Rectal smooth muscle tissue (tissue), 1 donor: ENCODE results near the gene DNAJC9.

ENCODE experiments used
- H3K27ac ChIP-seq: one replicate; pipeline ENCODE4 v1.7.0; 2013; ENCODE audit warnings: low read depth, low read length, inconsistent platforms
- H3K27me3 ChIP-seq: one replicate; pipeline ENCODE4 v1.7.0; 2013; ENCODE audit warnings: low read length; ENCODE audit not compliant: control insufficient read depth, insufficient read depth
- H3K36me3 ChIP-seq: one replicate; pipeline ENCODE4 v1.7.0; 2013; ENCODE audit warnings: low read length; ENCODE audit not compliant: control insufficient read depth, insufficient read depth
- H3K4me1 ChIP-seq: one replicate; pipeline ENCODE4 v1.7.0; 2013; ENCODE audit warnings: low read length; ENCODE audit not compliant: control insufficient read depth, insufficient read depth
- H3K4me3 ChIP-seq: one replicate; pipeline ENCODE4 v1.7.0; 2013; ENCODE audit warnings: low read length
- H3K9ac ChIP-seq: one replicate; pipeline ENCODE4 v1.7.0; 2013; ENCODE audit warnings: low read length

DNAJC9 gene

DNA sequence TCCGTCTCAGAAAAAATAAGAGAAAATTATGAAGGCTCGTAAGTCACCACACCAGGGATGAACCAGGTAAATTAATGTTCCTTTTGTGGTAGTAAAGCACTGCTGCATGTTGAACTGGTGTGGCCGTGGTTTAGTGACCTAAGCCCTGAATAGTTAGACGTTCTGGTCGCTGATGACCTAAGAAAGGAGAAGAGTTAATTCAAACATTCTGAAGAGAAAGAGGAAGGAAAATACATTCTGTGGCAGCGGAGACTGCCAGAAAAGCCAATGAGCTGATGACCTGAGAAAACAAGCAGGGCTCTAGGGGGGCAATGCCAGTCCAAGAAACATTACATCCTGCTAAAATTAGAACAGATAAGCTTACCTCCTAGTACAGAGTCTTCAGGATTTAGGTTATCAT is 17.5 kb downstream of the DNAJC9 start:
- peaks cover 7% of the 10 kb centered on the region for H3K36me3 ChIP-seq
- H3K27ac ChIP-seq, result no peak overlapping the region
- no peaks in the 10 kb centered on the region for H3K27me3 ChIP-seq
- no peak overlapping the region for H3K9ac ChIP-seq
- no peaks in the 10 kb centered on the region for H3K4me1 ChIP-seq
- H3K4me3 ChIP-seq, result no peak overlapping the region

GRCh38 chr10:73228247-73228646 is 18.8 kb downstream of the DNAJC9 start:
- Histone ChIP-seq H3K4me1 (no peaks in the 10 kb centered on the region), H3K36me3 (peaks cover 7% of the 10 kb centered on the region), H3K4me3 (no peak overlapping the region), H3K27ac (no peak overlapping the region), H3K9ac (no peak overlapping the region), H3K27me3 (no peaks in the 10 kb centered on the region)

GRCh38 chr10:73226663-73227062 is 20.4 kb downstream of the DNAJC9 start:
- Histone ChIP-seq H3K4me1 (no peaks in the 10 kb centered on the region), H3K4me3 (no peak overlapping the region), H3K9ac (no peak overlapping the region), H3K27me3 (no peaks in the 10 kb centered on the region), H3K27ac (no peak overlapping the region), H3K36me3 (peaks cover 5% of the 10 kb centered on the region)

DNA sequence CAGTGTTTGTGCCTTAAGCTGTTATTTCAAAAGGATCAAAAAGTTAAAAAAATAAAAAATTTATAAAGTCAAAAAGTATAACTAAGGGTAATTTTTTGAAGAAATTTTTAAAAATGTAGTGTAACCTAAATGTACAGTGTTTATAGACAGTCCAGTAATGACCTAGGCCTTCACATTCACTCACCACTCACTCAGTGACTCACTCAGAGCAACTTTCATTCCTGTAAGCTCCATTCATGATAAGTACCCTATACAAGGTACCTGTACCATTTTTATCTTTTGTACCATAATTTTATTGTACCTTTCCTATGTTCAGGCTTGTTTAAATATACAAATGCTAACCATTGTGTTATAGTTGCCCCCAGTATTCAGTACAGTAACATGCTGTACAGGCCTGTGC is 21.5 kb downstream of the DNAJC9 start:
- H3K9ac ChIP-seq, result no peak overlapping the region
- H3K27ac ChIP-seq, result no peak overlapping the region
- no peak overlapping the region for H3K4me3 ChIP-seq
- no peaks in the 10 kb centered on the region for H3K27me3 ChIP-seq
- H3K36me3 ChIP-seq, result peaks cover 5% of the 10 kb centered on the region
- no peaks in the 10 kb centered on the region for H3K4me1 ChIP-seq

DNA sequence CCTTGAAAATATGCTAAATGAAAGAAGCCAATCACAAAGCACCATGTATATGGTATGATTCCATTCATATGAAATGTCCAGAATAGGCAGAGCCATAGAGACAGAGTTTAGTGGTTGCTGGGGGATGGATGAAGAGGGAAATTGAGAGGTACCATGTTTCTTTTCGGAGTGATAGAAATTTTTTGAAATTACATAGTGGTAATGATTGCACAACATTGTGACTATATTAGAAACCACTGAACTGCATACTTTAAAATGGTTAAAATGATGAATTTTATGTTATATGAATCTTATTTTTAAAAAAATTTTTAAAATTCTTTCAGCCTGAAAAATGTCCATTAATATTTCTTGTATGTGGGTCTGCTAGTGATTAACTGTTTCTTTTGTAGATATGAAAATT is 26.1 kb downstream of the DNAJC9 start:
- H3K4me1 ChIP-seq, result no peaks in the 10 kb centered on the region
- H3K27me3 ChIP-seq, result no peaks in the 10 kb centered on the region
- H3K36me3 ChIP-seq, result peaks cover 8% of the 10 kb centered on the region
- no peak overlapping the region for H3K27ac ChIP-seq
- no peak overlapping the region for H3K9ac ChIP-seq
- H3K4me3 ChIP-seq, result no peak overlapping the region

- Histone ChIP-seq H3K4me3 (no peak overlapping the region), H3K27me3 (no peaks in the 10 kb centered on the region), H3K27ac (no peak overlapping the region), H3K36me3 (peaks cover 8% of the 10 kb centered on the region), H3K4me1 (no peaks in the 10 kb centered on the region), H3K9ac (no peak overlapping the region)
Measured at GRCh38 chr10:73219384-73219783, 27.7 kb downstream of the DNAJC9 start.

DNA sequence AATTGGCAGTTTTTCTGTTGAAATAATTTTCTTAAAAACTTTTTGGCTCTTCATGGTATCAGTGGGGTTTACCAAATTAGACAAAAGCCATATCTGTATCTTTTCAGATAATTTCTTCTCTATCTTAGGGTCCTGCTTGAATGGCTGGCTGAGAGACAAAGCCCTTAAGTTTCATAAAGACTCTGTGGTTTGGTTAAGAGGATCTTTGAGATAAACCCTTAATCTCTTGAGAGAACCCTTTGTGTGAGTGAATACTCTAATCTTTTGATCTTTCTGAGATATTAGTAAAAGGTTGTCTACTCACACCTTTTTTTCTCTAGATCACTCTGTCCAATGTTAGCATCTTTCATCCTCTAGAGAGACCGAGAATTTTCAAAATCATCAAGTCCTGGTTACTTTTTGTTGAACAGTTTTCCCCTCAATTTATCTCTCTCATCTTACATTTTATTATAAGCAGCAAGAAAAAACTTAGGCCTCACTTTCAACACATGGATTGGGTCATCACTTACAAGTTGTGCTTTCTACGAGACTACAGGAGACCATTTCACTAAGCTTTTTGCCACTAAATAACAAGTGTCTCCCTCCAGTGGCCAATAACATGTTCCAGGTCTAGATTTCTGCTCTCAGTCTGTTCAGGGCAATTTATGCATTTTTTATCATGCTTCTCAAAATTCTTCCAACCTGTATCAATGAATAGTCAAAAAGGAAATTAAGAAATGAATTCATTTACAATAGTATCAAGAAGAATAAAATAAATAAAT is 28.4 kb downstream of the DNAJC9 start:
- Histone ChIP-seq H3K27ac (no peak overlapping the region), H3K4me1 (no peaks in the 10 kb centered on the region), H3K9ac (no peak overlapping the region), H3K4me3 (no peak overlapping the region), H3K36me3 (peaks cover 8% of the 10 kb centered on the region), H3K27me3 (no peaks in the 10 kb centered on the region)

DNA sequence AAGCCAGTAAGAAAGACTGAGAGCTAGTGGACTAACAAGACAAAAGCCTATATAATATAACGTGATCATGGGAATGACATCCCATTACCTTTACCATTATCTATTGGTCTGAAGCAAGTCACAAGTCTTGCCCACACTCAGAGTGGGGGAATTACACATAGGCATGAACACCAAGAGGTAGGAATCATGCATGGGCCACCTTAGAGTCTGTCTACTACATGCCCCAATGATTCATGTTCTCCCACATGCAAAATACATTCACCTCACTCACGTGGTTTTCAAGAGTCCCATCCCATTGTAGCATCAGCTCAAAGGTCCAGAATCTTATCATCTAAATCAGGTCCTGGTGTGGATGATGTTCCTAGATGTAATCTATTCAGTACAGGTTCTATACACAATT is 29.4 kb downstream of the DNAJC9 start:
- Histone ChIP-seq H3K9ac (no peak overlapping the region), H3K4me1 (no peaks in the 10 kb centered on the region), H3K36me3 (peaks cover 8% of the 10 kb centered on the region), H3K4me3 (no peak overlapping the region), H3K27ac (no peak overlapping the region), H3K27me3 (no peaks in the 10 kb centered on the region)

DNA sequence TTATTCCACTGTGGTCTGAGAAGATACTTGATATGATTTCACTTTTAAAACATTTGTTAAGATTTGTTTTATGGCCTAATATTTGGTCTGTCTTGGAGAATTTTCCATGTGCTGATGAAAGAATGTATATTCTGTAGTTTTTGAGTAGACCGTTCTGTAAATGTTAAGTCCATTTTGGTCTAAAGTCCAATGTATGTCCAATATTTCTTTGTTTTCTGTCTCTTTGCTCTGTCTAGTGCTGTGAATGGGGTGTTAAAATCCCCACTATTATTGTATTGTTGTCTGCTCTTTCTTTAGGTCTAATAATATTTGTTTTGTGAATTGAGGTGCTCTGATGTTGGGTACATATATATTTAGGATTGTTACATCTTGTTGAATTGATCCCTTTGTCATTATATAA is 31.3 kb downstream of the DNAJC9 start:
- H3K27me3 ChIP-seq, result no peaks in the 10 kb centered on the region
- no peak overlapping the region for H3K27ac ChIP-seq
- peaks cover 8% of the 10 kb centered on the region for H3K36me3 ChIP-seq
- H3K4me1 ChIP-seq, result no peaks in the 10 kb centered on the region
- no peak overlapping the region for H3K9ac ChIP-seq
- no peak overlapping the region for H3K4me3 ChIP-seq

DNA sequence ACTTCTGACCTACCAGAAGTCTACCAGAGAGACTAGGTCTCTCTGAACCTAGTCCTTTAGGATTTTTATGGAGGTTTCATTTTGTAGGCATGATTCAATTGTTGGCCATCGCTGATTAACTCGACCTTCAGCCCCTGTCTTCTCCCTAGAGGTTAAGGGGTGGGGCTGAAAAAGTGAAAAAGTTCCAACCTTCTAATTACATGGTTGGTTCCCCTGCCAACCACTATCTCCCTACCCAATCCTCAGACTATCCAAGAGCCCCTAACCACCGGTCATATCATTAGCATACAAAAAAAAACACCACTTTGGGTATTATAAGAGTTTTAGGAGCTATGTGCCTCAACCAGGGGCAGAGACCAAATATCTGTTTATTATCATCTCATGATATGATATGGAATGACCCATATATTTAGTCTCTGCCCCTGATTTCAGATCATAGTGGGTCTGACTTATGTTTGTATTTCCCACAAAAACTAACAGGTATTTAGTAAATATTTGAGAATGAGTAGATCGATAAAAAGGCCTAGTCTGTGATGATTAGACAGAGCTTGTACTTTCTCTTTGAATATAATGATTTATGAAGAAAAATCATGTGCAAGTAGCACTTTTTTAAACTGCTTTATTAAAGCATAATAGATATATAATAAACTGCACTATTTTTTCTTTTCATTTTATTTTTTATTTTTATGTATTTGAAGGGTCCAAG is 35.8 kb downstream of the DNAJC9 start:
- Histone ChIP-seq H3K27ac (no peak overlapping the region), H3K9ac (no peak overlapping the region), H3K27me3 (no peaks in the 10 kb centered on the region), H3K4me1 (no peaks in the 10 kb centered on the region), H3K4me3 (no peak overlapping the region), H3K36me3 (peaks cover 2% of the 10 kb centered on the region)

DNA sequence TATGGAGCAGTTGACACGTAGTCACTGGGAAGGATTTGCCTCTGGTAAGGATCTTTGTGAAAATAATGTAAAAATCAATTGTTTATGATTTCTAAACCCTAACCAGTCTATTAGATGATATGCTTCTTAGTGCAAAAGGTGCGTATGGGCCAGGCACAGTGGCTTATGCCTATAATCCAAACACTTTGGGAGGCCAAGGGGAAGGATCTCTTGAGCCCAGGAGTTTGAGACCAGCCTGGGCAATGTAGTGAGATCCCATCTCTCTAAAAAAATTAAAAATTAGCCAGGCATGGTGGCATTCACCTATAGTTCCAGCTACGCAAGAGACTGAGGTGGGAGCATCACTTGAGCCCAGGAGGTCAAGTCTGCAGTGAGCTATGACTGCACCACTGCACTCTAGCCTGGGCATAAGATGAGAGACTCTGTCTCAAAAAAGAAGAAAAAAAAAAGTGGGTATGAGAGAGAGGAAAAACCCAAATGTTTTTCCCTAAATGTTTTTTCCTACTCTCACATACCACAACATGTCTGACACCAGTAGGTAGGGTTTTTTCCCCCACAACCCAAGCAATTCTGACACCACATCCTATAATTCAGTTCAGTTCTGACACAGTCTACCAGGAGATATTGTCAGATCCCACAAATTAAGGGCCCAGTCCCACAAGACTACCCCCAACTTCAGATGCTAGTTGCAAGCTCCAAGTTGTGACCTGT is 36.5 kb downstream of the DNAJC9 start:
- H3K36me3 ChIP-seq, result peaks cover 2% of the 10 kb centered on the region

GRCh38 chr10:73209705-73210104 is 37.4 kb downstream of the DNAJC9 start:
- Histone ChIP-seq H3K9ac (no peak overlapping the region), H3K4me1 (no peaks in the 10 kb centered on the region), H3K27ac (no peak overlapping the region), H3K27me3 (no peaks in the 10 kb centered on the region), H3K36me3 (peaks cover 2% of the 10 kb centered on the region), H3K4me3 (no peak overlapping the region)

More for the DNA sequence above, 36.5 kb downstream of the DNAJC9 start:
- no peak overlapping the region for H3K4me3 ChIP-seq
- no peak overlapping the region for H3K9ac ChIP-seq
- no peak overlapping the region for H3K27ac ChIP-seq
- no peaks in the 10 kb centered on the region for H3K27me3 ChIP-seq
- no peaks in the 10 kb centered on the region for H3K4me1 ChIP-seq
